Activated CD4-positive, alpha-beta memory T cell treated with anti-CD3 and anti-CD28 coated beads for 36 hours (primary cell): ENCODE data around the gene WDR3. TPM values are rescaled to one million over a fixed set of nuclear protein-coding genes. Genes with fewer than 3 reads are reported as not detected.

Source experiments
- CTCF ChIA-PET: fragments of 350-600 bp; sonication (Branson Sonifier 250); formaldehyde crosslinking; loops from one replicate; lab custom pipeline; 2021; ENCODE audit warnings: antibody characterized with exemption, inconsistent platforms; lab: Charles Lee
- POLR2A ChIA-PET: fragments of 350-600 bp; sonication (Branson Sonifier 250); formaldehyde crosslinking; loops from one replicate; lab custom pipeline; 2021; ENCODE audit warnings: antibody characterized with exemption; lab: Charles Lee
- DNase-seq: peaks from one replicate; pipeline ENCODE4 v3.0.0-alpha.2; 2020
- H3K27ac Mint-ChIP-seq: one replicate; pipeline ENCODE4 v1.8.0; 2021; ENCODE audit warnings: mixed read lengths
- H3K27me3 Mint-ChIP-seq: one replicate; pipeline ENCODE4 v1.8.0; 2021; ENCODE audit warnings: mixed read lengths
- H3K36me3 Mint-ChIP-seq: one replicate; pipeline ENCODE4 v1.8.0; 2021; ENCODE audit warnings: mixed read lengths
- H3K4me1 Mint-ChIP-seq: one replicate; pipeline ENCODE4 v1.8.0; 2021; ENCODE audit warnings: low read depth, mixed read lengths
- H3K4me3 Mint-ChIP-seq: one replicate; pipeline ENCODE4 v1.8.0; 2021; ENCODE audit warnings: mild to moderate bottlenecking, mixed read lengths
- H3K9me3 Mint-ChIP-seq: one replicate; pipeline ENCODE4 v1.8.0; 2021; ENCODE audit warnings: mixed read lengths
- intact Hi-C: fragments of 100-400 bp; cut with micrococcal nuclease; formaldehyde crosslinking; loops from one replicate; pipeline ENCODE4 v1.15.1; 2023
- total RNA-seq, 2 experiments: library from RNA; stranded (reverse); gene quantifications; one replicate each; pipeline ENCODE4 v1.2.3, GENCODE V29; 2021

Gene WDR3
- total RNA-seq, 2 experiments from 2014 or later, result 48.3 to 51.8 TPM

DNA sequence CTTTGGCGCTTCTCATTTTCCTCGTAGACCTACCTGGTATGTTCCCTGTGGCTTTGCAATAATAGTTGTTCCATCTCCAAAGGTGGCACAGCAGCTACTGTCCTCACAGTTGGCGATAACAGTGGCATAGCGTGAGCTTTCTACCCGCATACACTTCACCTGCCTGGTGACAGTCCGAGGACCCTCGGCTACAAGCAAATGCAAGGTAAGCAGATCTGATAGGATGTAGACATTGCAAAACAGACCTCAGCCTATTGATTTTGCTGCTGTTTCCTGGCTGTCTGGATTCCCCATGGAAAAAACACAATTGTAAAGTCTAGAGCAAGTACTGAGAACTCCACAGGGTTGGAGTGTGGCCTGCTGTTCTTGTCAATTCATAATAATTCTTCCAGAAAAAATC, 78.5 kb downstream of the WDR3 start:
- H3K9me3 Mint-ChIP-seq, result no peaks in the 10 kb centered on the region
- intact Hi-C loops, result no loop called here
- CTCF ChIA-PET, result no interaction called here
- peaks cover 13% of the 10 kb centered on the region for H3K27me3 Mint-ChIP-seq
- H3K36me3 Mint-ChIP-seq, result no peaks in the 10 kb centered on the region
- H3K4me1 Mint-ChIP-seq, result no peaks in the 10 kb centered on the region
- no peak for DNase-seq
- POLR2A ChIA-PET, result no interaction called here
- H3K27ac Mint-ChIP-seq, result no peak overlapping the region
- no peak overlapping the region for H3K4me3 Mint-ChIP-seq

DNA sequence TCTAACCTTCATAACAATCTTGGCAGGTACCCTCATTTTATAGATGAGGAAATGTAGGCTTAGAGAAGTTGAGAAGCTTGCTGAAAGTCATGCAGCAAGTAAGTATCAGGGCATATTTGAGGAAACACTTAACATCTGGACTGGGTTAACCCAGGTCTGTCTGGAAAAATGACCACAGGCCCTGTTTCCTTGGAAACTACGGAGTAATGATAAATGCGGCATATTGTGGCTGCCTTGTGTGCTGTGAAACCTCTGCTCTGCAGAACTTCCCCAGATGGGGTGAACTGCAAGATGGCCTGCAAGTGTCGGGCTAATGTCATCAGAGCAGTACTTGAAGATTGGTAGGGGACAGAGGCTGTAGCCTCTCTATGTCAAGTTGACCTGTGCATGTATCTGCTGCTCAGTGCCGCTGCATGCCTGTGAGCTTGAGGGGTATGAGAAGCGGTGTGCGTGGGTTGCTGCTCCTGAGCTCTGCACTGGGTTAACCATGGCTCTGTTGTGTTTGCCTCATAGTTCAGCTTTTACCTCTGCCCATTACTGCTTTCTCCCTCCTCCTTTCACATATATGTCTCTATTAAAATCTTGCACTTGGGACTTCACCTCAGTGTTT, 83.1 kb downstream of the WDR3 start:
- Mint-ChIP-seq H3K9me3 (no peaks in the 10 kb centered on the region), H3K27me3 (peaks cover 4% of the 10 kb centered on the region), H3K36me3 (no peaks in the 10 kb centered on the region), H3K4me3 (no peak overlapping the region), H3K4me1 (no peaks in the 10 kb centered on the region), H3K27ac (no peak overlapping the region)
- intact Hi-C loops, result no loop called here
- DNase-seq, result no peak
- ChIA-PET CTCF (no interaction called here), POLR2A (no interaction called here)

DNA sequence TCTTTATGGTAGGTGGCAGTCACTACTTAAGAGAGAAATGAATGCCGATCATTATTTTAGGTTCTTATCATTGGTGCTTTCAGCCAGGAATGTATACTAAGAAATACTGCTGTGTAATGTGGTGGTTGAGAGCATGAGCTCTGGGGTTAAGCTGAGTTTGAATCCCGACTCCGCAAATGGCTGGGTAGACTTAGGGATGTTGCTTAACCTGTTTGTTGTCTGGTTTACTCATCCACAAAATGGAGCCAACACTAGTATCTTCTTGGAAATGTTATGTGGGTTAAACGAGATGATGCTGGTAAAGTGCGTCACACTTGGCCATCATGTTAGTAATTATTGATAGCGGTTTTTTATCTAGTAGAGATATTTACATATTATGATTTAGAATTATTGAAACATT, 83.8 kb downstream of the WDR3 start:
- Mint-ChIP-seq H3K4me3 (no peak overlapping the region), H3K36me3 (no peaks in the 10 kb centered on the region), H3K9me3 (no peaks in the 10 kb centered on the region), H3K27ac (no peak overlapping the region), H3K4me1 (no peaks in the 10 kb centered on the region), H3K27me3 (peaks cover 4% of the 10 kb centered on the region)
- no peak for DNase-seq
- intact Hi-C loops, result no loop called here
- CTCF ChIA-PET, result no interaction called here
- POLR2A ChIA-PET, result no interaction called here

DNA sequence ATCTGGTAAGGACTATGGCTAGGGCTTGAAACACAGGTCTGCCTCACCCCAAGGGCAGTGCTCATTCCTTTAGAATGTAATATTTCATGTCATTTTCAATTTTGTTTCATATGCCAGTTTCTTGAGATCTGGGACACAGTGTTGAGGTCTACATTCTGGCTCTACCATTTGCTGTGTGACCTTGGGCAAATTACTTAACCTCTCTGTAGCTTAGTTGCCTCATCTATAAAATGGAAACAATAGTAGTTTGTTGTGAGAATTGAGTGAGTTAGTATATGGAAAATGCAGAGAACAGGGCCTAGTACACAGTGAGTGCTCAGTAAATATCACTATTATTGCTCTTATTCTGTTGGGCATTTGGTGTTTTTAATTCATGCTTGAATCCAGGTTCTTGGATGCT, 84.4 kb downstream of the WDR3 start:
- intact Hi-C loops, result no loop called here

More for the DNA sequence above, 84.4 kb downstream of the WDR3 start:
- H3K9me3 Mint-ChIP-seq, result no peaks in the 10 kb centered on the region
- no peak for DNase-seq
- H3K27me3 Mint-ChIP-seq, result peaks cover 4% of the 10 kb centered on the region
- no peaks in the 10 kb centered on the region for H3K4me1 Mint-ChIP-seq
- no peak overlapping the region for H3K27ac Mint-ChIP-seq
- ChIA-PET POLR2A (no interaction called here), CTCF (no interaction called here)
- H3K36me3 Mint-ChIP-seq, result no peaks in the 10 kb centered on the region
- no peak overlapping the region for H3K4me3 Mint-ChIP-seq

Other genes with a start within 250 kb of the WDR3 start
- 10 to 100 TPM; 19.1 to 20.8 TPM for gene GDAP2, start 118 bp upstream of the WDR3 start, total RNA-seq